Measurements from ENCODE around the gene RITA1. TPM values are rescaled to one million over a fixed set of nuclear protein-coding genes. Genes with fewer than 3 reads are reported as not detected.

The RITA1 gene
- total and polyA plus RNA-seq, 2 of the 4 experiments (the other 2 are of a cell fraction) = 14.2 to 14.7 TPM

DNA sequence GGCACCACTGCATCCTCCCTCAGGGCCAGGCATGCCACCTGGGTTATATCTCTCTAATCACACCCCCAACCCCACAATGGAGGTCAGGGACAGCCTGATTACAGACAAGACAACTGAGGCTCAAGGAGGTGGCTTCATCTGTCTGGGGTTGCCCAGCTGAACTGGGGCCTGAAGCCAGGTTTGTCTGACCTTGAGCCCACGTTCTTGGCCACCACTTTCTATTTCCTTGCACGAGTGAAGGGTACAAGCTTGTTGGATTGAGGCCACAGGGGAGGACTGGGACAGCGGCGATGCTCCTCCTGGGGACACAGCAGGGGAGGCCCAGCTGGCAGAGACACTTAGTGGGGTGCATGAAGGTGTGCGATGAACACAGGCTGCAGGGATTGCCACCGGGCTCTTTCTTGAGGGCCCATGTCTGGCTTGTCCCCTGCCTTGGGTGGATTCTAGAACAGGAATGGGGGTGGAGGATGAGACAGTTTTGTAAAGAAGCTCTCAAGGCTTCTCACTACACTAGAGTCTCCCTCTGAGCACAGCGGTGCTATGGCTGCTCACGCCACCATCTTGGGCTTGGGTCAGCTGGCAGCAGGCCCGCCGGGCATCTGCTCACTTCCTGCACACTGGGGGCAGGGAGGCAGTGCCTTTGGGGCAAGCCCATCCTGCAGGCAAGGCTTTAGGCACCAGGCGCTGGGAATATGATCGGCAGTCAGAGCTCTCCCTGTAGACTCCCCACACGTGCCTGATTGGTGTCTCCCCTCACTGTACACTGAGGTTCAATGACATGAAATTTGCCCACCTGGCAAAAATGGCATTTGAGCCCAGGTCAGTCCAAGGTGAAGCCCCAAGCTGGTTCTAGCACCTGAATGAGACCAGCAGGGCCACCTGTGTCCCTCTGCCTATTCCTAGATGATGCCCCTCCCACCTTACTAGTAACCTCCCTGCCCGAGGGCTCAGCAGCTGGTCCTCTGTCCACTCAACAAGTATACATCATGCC, 16.0 kb downstream of the RITA1 start:
- Histone ChIP-seq H3K27me3 (ENCODE audit: control insufficient read depth, insufficient read depth, low read length) (no peaks in the 10 kb centered on the region), H4K20me1 (ENCODE audit: insufficient read depth, low read length) (no peaks in the 10 kb centered on the region), H3K9me1 (ENCODE audit: insufficient read depth, low read length) (no peaks in the 10 kb centered on the region), H2BK15ac (ENCODE audit: low read depth, low read length) (no peak overlapping the region), H2AK5ac (ENCODE audit: low read depth, low read length) (peak overlapping the region; percentile 14; the same call in 1 of the 2 replicates), H2BK120ac (ENCODE audit: low read depth, low read length) (no peak overlapping the region), H2AK9ac (replicated peaks; ENCODE audit: low read depth, low read length, poor library complexity) (no peak overlapping the region), H3K23ac (ENCODE audit: low read depth, low read length) (no peak overlapping the region), H3K79me1 (ENCODE audit: low read depth in 1 of 2, low read length in 2 of 2) (no peaks in the 10 kb centered on the region), H4K5ac (ENCODE audit: low read depth, low read length) (no peak overlapping the region), H3K9me3 (ENCODE audit: control insufficient read depth, insufficient read depth, low read length) (no peaks in the 10 kb centered on the region), H3K36me3 (ENCODE audit: control insufficient read depth, insufficient read depth, low read length) (no peaks in the 10 kb centered on the region), H2AFZ (replicated peaks; ENCODE audit: low read length, poor library complexity) (no peak overlapping the region), H3K4ac (ENCODE audit: low read depth, low read length) (0 out of 2 replicates have a peak overlapping the region, but pooled peaks have one; percentile 6), H3K18ac (ENCODE audit: low read depth, low read length) (no peak overlapping the region), H2BK20ac (ENCODE audit: low read depth, low read length) (no peak overlapping the region), H2BK5ac (ENCODE audit: low read depth, low read length, poor library complexity, severe bottlenecking) (no peak overlapping the region), H3K9ac (ENCODE audit: low read depth, low read length) (no peak overlapping the region), H3K56ac (ENCODE audit: extremely low read depth, insufficient read depth, low read length) (no peak overlapping the region), H3K27ac (ENCODE audit: insufficient read depth, low read length) (no peak overlapping the region), H3K4me1 (ENCODE audit: control insufficient read depth, insufficient read depth, low read length) (peaks cover 2% of the 10 kb centered on the region; the same call in 1 of the 2 replicates), H3K14ac (replicated peaks; ENCODE audit: low read depth, low read length) (no peak overlapping the region), H3K4me3 (ENCODE audit: insufficient read depth, low read depth, low read length) (no peak overlapping the region), H4K8ac (ENCODE audit: low read depth in 2 of 2, low read length in 2 of 2) (no peak overlapping the region), H3K4me2 (ENCODE audit: low read depth, low read length) (no peak overlapping the region), H4K91ac (ENCODE audit: insufficient read depth, low read depth, low read length) (no peak overlapping the region)
- TF ChIP-seq, protein P1, sequence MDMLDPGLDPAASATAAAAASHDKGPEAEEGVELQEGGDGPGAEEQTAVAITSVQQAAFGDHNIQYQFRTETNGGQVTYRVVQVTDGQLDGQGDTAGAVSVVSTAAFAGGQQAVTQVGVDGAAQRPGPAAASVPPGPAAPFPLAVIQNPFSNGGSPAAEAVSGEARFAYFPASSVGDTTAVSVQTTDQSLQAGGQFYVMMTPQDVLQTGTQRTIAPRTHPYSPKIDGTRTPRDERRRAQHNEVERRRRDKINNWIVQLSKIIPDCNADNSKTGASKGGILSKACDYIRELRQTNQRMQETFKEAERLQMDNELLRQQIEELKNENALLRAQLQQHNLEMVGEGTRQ (IDR thresholded peaks at IDR 0.05; ENCODE audit: low read depth, low read length) = no peak
- TF ChIP-seq, protein P2, sequence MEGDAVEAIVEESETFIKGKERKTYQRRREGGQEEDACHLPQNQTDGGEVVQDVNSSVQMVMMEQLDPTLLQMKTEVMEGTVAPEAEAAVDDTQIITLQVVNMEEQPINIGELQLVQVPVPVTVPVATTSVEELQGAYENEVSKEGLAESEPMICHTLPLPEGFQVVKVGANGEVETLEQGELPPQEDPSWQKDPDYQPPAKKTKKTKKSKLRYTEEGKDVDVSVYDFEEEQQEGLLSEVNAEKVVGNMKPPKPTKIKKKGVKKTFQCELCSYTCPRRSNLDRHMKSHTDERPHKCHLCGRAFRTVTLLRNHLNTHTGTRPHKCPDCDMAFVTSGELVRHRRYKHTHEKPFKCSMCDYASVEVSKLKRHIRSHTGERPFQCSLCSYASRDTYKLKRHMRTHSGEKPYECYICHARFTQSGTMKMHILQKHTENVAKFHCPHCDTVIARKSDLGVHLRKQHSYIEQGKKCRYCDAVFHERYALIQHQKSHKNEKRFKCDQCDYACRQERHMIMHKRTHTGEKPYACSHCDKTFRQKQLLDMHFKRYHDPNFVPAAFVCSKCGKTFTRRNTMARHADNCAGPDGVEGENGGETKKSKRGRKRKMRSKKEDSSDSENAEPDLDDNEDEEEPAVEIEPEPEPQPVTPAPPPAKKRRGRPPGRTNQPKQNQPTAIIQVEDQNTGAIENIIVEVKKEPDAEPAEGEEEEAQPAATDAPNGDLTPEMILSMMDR (conservative IDR thresholded peaks at IDR 0.05; ENCODE audit: low read depth, low read length) = no peak
- TF ChIP-seq MAFK (IDR thresholded peaks at IDR 0.05; ENCODE audit: low read depth, low read length) = no peak
- TF ChIP-seq, protein P3, sequence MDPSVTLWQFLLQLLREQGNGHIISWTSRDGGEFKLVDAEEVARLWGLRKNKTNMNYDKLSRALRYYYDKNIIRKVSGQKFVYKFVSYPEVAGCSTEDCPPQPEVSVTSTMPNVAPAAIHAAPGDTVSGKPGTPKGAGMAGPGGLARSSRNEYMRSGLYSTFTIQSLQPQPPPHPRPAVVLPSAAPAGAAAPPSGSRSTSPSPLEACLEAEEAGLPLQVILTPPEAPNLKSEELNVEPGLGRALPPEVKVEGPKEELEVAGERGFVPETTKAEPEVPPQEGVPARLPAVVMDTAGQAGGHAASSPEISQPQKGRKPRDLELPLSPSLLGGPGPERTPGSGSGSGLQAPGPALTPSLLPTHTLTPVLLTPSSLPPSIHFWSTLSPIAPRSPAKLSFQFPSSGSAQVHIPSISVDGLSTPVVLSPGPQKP (IDR thresholded peaks at IDR 0.05; ENCODE audit: borderline replicate concordance, low read depth, low read length) = no peak
- no peak for TF ChIP-seq MXI1 (IDR thresholded peaks at IDR 0.05; ENCODE audit: borderline replicate concordance, low read depth, low read length)
- TF ChIP-seq CEBPB (IDR thresholded peaks at IDR 0.05; ENCODE audit: low read depth, low read length) = no peak
- TF ChIP-seq MAZ (IDR thresholded peaks at IDR 0.05; ENCODE audit: borderline replicate concordance, low read depth, low read length) = no peak
- no peak for TF ChIP-seq CHD1 (IDR thresholded peaks at IDR 0.05; ENCODE audit: low read depth, low read length)
- TF ChIP-seq BHLHE40 (IDR thresholded peaks at IDR 0.05; ENCODE audit: low read depth, low read length) = no peak
- TF ChIP-seq NFE2L2 (IDR thresholded peaks at IDR 0.05; ENCODE audit: low read depth, low read length) = no peak
- no peak for TF ChIP-seq POLR2A (IDR thresholded peaks at IDR 0.05; ENCODE audit: low read depth, low read length)
- ATAC-seq (ENCODE audit: low read depth) = no peak
- CTCF ChIA-PET = no interaction called here
- POLR2A ChIA-PET (ENCODE audit: unreplicated experiment) = no interaction called here
- in situ Hi-C loops (cut with MboI; ENCODE audit: low sequenced_read_pairs) = no loop called here
- 83% methylated on average over 4 of the region's 14 CpGs; no CpG with 5 or more reads in 1 of the 2 experiments for WGBS, 2 experiments (ENCODE audit: extremely low coverage in 2 of 2, insufficient read length in 1 of 2)
- DNase-seq = no peak
- dilution Hi-C loops (cut with HindIII; ENCODE audit: low sequenced_read_pairs, unreplicated experiment) = no loop called here
- BruUV-seq (replicated peaks) = no TSS peak
- intact Hi-C loops (cut with micrococcal nuclease) = no loop called here

Data from IMR-90 (cell line).